ENCODE data around the gene FKBP10. TPM values are rescaled to one million over a fixed set of nuclear protein-coding genes. Genes with fewer than 3 reads are reported as not detected.
A peak's percentile ranks its signal among the peaks of the same experiment; 100 is the strongest.

FKBP10 gene
- polyA plus RNA-seq, 1 of the 3 experiments (the other 2 are of a cell fraction) = 360 TPM

DNA sequence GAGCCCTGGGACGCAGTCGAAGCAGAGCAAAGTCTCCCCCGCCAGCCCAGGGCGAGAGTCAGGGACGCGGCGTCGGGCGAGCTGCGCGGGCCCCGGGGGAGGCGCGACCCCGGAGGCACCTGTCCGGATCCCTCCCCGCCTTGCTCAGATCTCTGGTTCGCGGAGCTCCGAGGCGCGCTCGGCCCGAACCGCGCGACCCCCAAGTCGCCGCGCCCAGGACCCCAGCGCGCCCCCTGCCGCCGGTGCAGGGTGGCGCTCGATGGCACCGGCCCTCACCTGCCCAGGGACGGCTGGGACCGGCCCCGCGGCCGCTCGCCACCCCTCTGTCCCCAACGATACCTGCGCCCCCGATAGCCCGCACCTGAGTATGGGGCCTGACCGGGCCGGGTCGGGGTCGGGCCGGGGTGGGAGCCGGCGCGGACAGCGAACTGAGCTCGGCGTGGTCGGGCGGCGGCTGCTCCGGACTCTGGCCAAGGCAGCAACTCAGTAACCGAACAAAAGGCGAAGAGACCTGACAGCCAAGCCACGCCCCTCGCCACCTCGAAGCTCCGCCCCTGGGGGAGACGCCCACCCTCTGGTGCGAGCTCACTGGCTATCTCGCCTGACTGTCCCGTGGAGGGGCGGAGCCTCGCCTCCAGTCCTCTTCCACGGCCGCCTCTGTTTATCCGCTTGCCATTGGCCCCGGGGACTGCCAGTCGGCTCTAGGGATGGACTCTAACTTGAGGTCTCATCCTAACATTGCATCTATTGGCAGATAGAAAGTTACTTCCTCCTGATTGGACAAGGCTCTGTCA lies 26.4 kb upstream of the FKBP10 start, which contains the start of gene JUP:
Gene JUP, minus strand, starts transcription at position 485 of the 794 bp plus-strand sequence. CDS start 14,857 bp downstream, outside the sequence.
- no peaks in the 10 kb centered on the region for H3K9me2 ChIP-seq
- peaks cover 10 to 32% of the 10 kb centered on the region in 2 experiments; a peak in 2 of 4 replicates for H3K4me1 ChIP-seq (ENCODE audit: control insufficient read depth in 1 of 2, insufficient read depth in 2 of 2, low read depth in 1 of 2, low read length in 1 of 2)
- WGBS (ENCODE audit: low lambda C conversion rate) = 1% methylated on average over 22 of the region's 79 CpGs
- peak within 1 kb of the TSS; percentile 64 to 66 for H3K4me3 ChIP-seq (ENCODE audit: low read depth in 2 of 2, low read length in 1 of 2)
- DNase-seq = peak; percentile 99
- ChIA-PET CTCF (interaction anchor here (0.6 to 4.4 kb wide), 32 partner anchors 9 to 186 kb away, joined by 3 to 45 read pairs (median 5); partner anchors contain the start of genes FKBP10, GAST and P3H4), POLR2A (interaction anchor here (0.6 to 1.9 kb wide), 10 partner anchors 9 to 98 kb away, joined by 3 to 10 read pairs (median 4); partner anchors contain the start of gene HAP1)
- H3K9me3 ChIP-seq = no peaks in the 10 kb centered on the region
- H3F3A ChIP-seq (replicated peaks; ENCODE audit: insufficient read depth) = peaks cover 4% of the 10 kb centered on the region
- H3K79me2 ChIP-seq (ENCODE audit: insufficient read depth) = no peaks in the 10 kb centered on the region
- H3K27me3 ChIP-seq (ENCODE audit: insufficient read depth) = no peaks in the 10 kb centered on the region
- H4K20me1 ChIP-seq (ENCODE audit: insufficient read depth) = no peaks in the 10 kb centered on the region
- H3K4me2 ChIP-seq = peak within 1 kb of the TSS; percentile 88
- no peaks in the 10 kb centered on the region for H3K36me3 ChIP-seq (replicated peaks in 1 of 2; ENCODE audit: control insufficient read depth in 1 of 2, insufficient read depth in 2 of 2, low read length in 1 of 2)
- peak within 1 kb of the TSS; percentile 47; the same call in 1 of the 2 replicates for H3K9ac ChIP-seq
- peak within 1 kb of the TSS in 1 of 2 experiments; percentile 17; a peak in 1 of 4 replicates for H3K27ac ChIP-seq (ENCODE audit: low read depth in 2 of 2, low read length in 1 of 2)
- peak within 1 kb of the TSS; percentile 69; the same call in 1 of the 2 replicates for H2AFZ ChIP-seq (ENCODE audit: low read depth)
- TF ChIP-seq JUND (IDR thresholded peaks at IDR 0.05) = no peak
- TF ChIP-seq, protein P1, sequence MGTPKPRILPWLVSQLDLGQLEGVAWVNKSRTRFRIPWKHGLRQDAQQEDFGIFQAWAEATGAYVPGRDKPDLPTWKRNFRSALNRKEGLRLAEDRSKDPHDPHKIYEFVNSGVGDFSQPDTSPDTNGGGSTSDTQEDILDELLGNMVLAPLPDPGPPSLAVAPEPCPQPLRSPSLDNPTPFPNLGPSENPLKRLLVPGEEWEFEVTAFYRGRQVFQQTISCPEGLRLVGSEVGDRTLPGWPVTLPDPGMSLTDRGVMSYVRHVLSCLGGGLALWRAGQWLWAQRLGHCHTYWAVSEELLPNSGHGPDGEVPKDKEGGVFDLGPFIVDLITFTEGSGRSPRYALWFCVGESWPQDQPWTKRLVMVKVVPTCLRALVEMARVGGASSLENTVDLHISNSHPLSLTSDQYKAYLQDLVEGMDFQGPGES (IDR thresholded peaks at IDR 0.05; ENCODE audit: low read depth, low read length) = peak; percentile 94
- TF ChIP-seq, protein P2, sequence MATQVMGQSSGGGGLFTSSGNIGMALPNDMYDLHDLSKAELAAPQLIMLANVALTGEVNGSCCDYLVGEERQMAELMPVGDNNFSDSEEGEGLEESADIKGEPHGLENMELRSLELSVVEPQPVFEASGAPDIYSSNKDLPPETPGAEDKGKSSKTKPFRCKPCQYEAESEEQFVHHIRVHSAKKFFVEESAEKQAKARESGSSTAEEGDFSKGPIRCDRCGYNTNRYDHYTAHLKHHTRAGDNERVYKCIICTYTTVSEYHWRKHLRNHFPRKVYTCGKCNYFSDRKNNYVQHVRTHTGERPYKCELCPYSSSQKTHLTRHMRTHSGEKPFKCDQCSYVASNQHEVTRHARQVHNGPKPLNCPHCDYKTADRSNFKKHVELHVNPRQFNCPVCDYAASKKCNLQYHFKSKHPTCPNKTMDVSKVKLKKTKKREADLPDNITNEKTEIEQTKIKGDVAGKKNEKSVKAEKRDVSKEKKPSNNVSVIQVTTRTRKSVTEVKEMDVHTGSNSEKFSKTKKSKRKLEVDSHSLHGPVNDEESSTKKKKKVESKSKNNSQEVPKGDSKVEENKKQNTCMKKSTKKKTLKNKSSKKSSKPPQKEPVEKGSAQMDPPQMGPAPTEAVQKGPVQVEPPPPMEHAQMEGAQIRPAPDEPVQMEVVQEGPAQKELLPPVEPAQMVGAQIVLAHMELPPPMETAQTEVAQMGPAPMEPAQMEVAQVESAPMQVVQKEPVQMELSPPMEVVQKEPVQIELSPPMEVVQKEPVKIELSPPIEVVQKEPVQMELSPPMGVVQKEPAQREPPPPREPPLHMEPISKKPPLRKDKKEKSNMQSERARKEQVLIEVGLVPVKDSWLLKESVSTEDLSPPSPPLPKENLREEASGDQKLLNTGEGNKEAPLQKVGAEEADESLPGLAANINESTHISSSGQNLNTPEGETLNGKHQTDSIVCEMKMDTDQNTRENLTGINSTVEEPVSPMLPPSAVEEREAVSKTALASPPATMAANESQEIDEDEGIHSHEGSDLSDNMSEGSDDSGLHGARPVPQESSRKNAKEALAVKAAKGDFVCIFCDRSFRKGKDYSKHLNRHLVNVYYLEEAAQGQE (IDR thresholded peaks at IDR 0.05; ENCODE audit: low read depth, low read length) = no peak
- no peak for TF ChIP-seq TCF12 (IDR thresholded peaks at IDR 0.05)
- no peak for TF ChIP-seq TEAD4 (IDR thresholded peaks at IDR 0.05; ENCODE audit: borderline replicate concordance, insufficient read depth)
- peak; percentile 63 for TF ChIP-seq CTCF (IDR thresholded peaks at IDR 0.05)
- TF ChIP-seq NFIC (IDR thresholded peaks at IDR 0.05; ENCODE audit: borderline replicate concordance) = no peak
- no peak for TF ChIP-seq SMC3 (IDR thresholded peaks at IDR 0.05; ENCODE audit: low read depth, low read length)
- no peak for TF ChIP-seq RAD21 (IDR thresholded peaks at IDR 0.05; ENCODE audit: low read length)
- peak; percentile 58; the same call in 1 of the 2 replicates for TF ChIP-seq SIN3A (IDR thresholded peaks at IDR 0.05; ENCODE audit: borderline replicate concordance, low read depth, low read length)
- no peak for TF ChIP-seq FOSL2 (IDR thresholded peaks at IDR 0.05; ENCODE audit: borderline replicate concordance, low read depth)
- no peak for TF ChIP-seq EP300 (IDR thresholded peaks at IDR 0.05; ENCODE audit: borderline replicate concordance in 1 of 2, low read depth in 1 of 2, low read length in 1 of 2)
- TF ChIP-seq GATA2 (CRISPR knock-in tag; IDR thresholded peaks at IDR 0.05) = no peak
- no peak for TF ChIP-seq YY1 (IDR thresholded peaks at IDR 0.05; ENCODE audit: low read depth)
- TF ChIP-seq RFX5 (IDR thresholded peaks at IDR 0.05; ENCODE audit: low read length) = peak; percentile 79
- peak; percentile 70 for TF ChIP-seq POLR2AphosphoS5 (IDR thresholded peaks at IDR 0.05; ENCODE audit: low read depth, low read length)
- 0 out of 2 replicates have a peak, but pooled peaks have one; percentile 16 for TF ChIP-seq MXI1 (IDR thresholded peaks at IDR 0.05; ENCODE audit: low read depth, low read length)
- TF ChIP-seq, protein P3, sequence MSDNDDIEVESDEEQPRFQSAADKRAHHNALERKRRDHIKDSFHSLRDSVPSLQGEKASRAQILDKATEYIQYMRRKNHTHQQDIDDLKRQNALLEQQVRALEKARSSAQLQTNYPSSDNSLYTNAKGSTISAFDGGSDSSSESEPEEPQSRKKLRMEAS (IDR thresholded peaks at IDR 0.05; ENCODE audit: low read depth) = 0 out of 2 replicates have a peak, but pooled peaks have one; percentile 17
- TF ChIP-seq FOXM1 (IDR thresholded peaks at IDR 0.05; ENCODE audit: low read depth) = no peak
- TF ChIP-seq RCOR1 (IDR thresholded peaks at IDR 0.05; ENCODE audit: low read length) = peak; percentile 37; the same call in 1 of the 2 replicates
- no peak for TF ChIP-seq NRF1 (IDR thresholded peaks at IDR 0.05; ENCODE audit: low read depth, low read length)
- TF ChIP-seq MEF2A (IDR thresholded peaks at IDR 0.05; ENCODE audit: borderline replicate concordance, low read depth) = no peak
- TF ChIP-seq GABPA (IDR thresholded peaks at IDR 0.05; ENCODE audit: low read depth) = no peak
- TF ChIP-seq, protein P4, sequence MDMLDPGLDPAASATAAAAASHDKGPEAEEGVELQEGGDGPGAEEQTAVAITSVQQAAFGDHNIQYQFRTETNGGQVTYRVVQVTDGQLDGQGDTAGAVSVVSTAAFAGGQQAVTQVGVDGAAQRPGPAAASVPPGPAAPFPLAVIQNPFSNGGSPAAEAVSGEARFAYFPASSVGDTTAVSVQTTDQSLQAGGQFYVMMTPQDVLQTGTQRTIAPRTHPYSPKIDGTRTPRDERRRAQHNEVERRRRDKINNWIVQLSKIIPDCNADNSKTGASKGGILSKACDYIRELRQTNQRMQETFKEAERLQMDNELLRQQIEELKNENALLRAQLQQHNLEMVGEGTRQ (IDR thresholded peaks at IDR 0.05; ENCODE audit: borderline replicate concordance, low read depth, low read length) = no peak
- TF ChIP-seq RXRA (IDR thresholded peaks at IDR 0.05; ENCODE audit: borderline replicate concordance, low read depth) = no peak
